Esophagus muscularis mucosa (tissue), 4 donors: ENCODE data around the gene RGS2. TPM values are rescaled to one million over a fixed set of nuclear protein-coding genes. Genes with fewer than 3 reads are reported as not detected.

Experiments
- DNase-seq: peaks from one replicate; pipeline ENCODE4 v3.0.0-alpha.2; 2017; ENCODE audit errors: extremely low spot score
- H3K27ac ChIP-seq, 4 donors: fragments of 200-600 bp; sonication (generic); replicated peaks in 1 of 4; 1 replicate in 3 of 4; 2 replicates in 1 of 4; pipeline ENCODE4 v1.5.1; 2016 to 2019; ENCODE audit warnings: mild to moderate bottlenecking in 1 of 4
- H3K27me3 ChIP-seq, 4 donors: fragments of 200-600 bp; sonication (generic); one replicate each; pipeline versions ENCODE4 v1.5.1 to v1.6.0; 2016 to 2019
- H3K36me3 ChIP-seq, 4 donors: fragments of 200-600 bp; sonication (generic); one replicate each; pipeline ENCODE4 v1.5.1; 2016 to 2019
- H3K4me1 ChIP-seq, 4 donors: fragments of 200-600 bp; sonication (generic); one replicate each; pipeline ENCODE4 v1.5.1; 2016 to 2019
- H3K4me3 ChIP-seq, 4 donors: fragments of 200-600 bp; sonication (generic); 1 replicate in 2 of 4; 2 replicates in 2 of 4; pipeline ENCODE4 v1.5.1; 2016 to 2019; ENCODE audit warnings: mild to moderate bottlenecking in 4 of 4, moderate library complexity in 1 of 4
- H3K9me3 ChIP-seq, 4 donors: fragments of 200-600 bp; sonication (generic); 1 replicate in 3 of 4; 2 replicates in 1 of 4; pipeline ENCODE4 v1.5.1; 2016 to 2019
- CTCF ChIP-seq, 3 experiments: fragments of 200-600 bp in 2 of 3; fragments of 450-650 bp in 1 of 3; sonication (generic) in 2 of 3; IDR thresholded peaks; one replicate each; pipeline ENCODE4 v1.5.1; 2017 to 2019; ENCODE audit warnings: antibody characterized with exemption in 3 of 3, mild to moderate bottlenecking in 2 of 3, moderate library complexity in 1 of 3
- EP300 ChIP-seq: sonication (generic); formaldehyde crosslinking; IDR thresholded peaks from one replicate; pipeline ENCODE4 v1.6.1; 2017; ENCODE audit warnings: antibody characterized with exemption
- POLR2A ChIP-seq: fragments of 450-650 bp; IDR thresholded peaks from one replicate; pipeline ENCODE4 v1.6.1; 2017; ENCODE audit warnings: antibody characterized with exemption, moderate library complexity, mild to moderate bottlenecking, low read depth
- POLR2AphosphoS5 ChIP-seq, 2 donors: sonication (generic); formaldehyde crosslinking; IDR thresholded peaks; one replicate each; pipeline ENCODE4 v1.6.1; 2017; ENCODE audit warnings: antibody characterized with exemption in 2 of 2
- WGBS: methylation state at CpG from one replicate; pipeline ENCODE4 v1.1.5; 2018; 5-methylcytosine and 5-hydroxymethylcytosine counted together
- intact Hi-C: fragments of 100-400 bp; cut with DNase I; formaldehyde crosslinking; loops from one replicate; pipeline ENCODE4 v1.15.1; 2023
- total RNA-seq, 4 donors: library from RNA; depleted of rRNA; stranded (reverse); fragments of >200 nt; gene quantifications; one replicate each; pipeline versions ENCODE4 v1.1.0 to v1.2.1, GENCODE V29; 2016

The RGS2 gene
- total RNA-seq, 4 donors from 2014 or later = 337 to 754 (median 525) TPM

- Histone ChIP-seq H3K27ac (peak overlapping the region; percentile 90 to 97 (median 94)), H3K9me3 (no peaks in the 10 kb centered on the region), H3K4me1 (peaks cover 5 to 18% (median 12%) of the 10 kb centered on the region in 4 donors), H3K27me3 (no peaks in the 10 kb centered on the region), H3K36me3 (peaks cover 0 to 10% (median 7%) of the 10 kb centered on the region in 4 donors), H3K4me3 (peak overlapping the region in 1 of 4 donors; percentile 72)
- no peak for DNase-seq
- intact Hi-C loops = loop anchor here (5.0 to 10.0 kb wide), 4 partner anchors 101 to 334 kb away; partner anchors contain the start of gene CDC73
- 76% methylated on average over 2 of the region's 2 CpGs for WGBS
- TF ChIP-seq POLR2AphosphoS5 (IDR thresholded peaks at IDR 0.05) (peak; percentile 21 to 80), POLR2A (no peak), CTCF (IDR thresholded peaks at IDR 0.05) (peak; percentile 54 to 68 (median 55)), EP300 (no peak)
Measured at GRCh38 chr1:192805832-192806323, 3.0 kb upstream of the RGS2 start.

- Histone ChIP-seq H3K36me3 (peaks cover 0 to 20% (median 11%) of the 10 kb centered on the region in 4 donors), H3K9me3 (no peaks in the 10 kb centered on the region), H3K27me3 (no peaks in the 10 kb centered on the region), H3K4me1 (peaks cover 5 to 18% (median 13%) of the 10 kb centered on the region in 4 donors), H3K27ac (peak overlapping the region; percentile 90 to 97 (median 94)), H3K4me3 (peak overlapping the region; percentile 62 to 86 (median 77))
- WGBS = 25% methylated on average over 9 of the region's 9 CpGs
- TF ChIP-seq POLR2A (no peak), EP300 (peak; percentile 15), CTCF (IDR thresholded peaks at IDR 0.05) (peak; percentile 31 to 44 (median 39))
- no peak for DNase-seq
- intact Hi-C loops = loop anchor here (2.0 to 10.0 kb wide), 5 partner anchors 100 to 335 kb away; partner anchors contain the start of gene CDC73
Measured at GRCh38 chr1:192807211-192808162, 1.4 kb upstream of the RGS2 start.

- peak overlapping the region; percentile 62 to 86 (median 77) for H3K4me3 ChIP-seq
- H3K9me3 ChIP-seq = no peaks in the 10 kb centered on the region
- 0% methylated on average over 8 of the region's 8 CpGs for WGBS
- H3K27me3 ChIP-seq = no peaks in the 10 kb centered on the region
- no peak for TF ChIP-seq POLR2AphosphoS5 (IDR thresholded peaks at IDR 0.05)
- no peak for TF ChIP-seq POLR2A
- no peak for TF ChIP-seq EP300
- no peak for TF ChIP-seq CTCF (IDR thresholded peaks at IDR 0.05)
- no peak for DNase-seq
- intact Hi-C loops = loop anchor here (2.0 to 10.0 kb wide), 5 partner anchors 99 to 336 kb away; partner anchors contain the start of gene CDC73
- H3K27ac ChIP-seq = peak overlapping the region; percentile 90 to 97 (median 94)
- H3K36me3 ChIP-seq = peaks cover 0 to 20% (median 11%) of the 10 kb centered on the region in 4 donors
- H3K4me1 ChIP-seq = peaks cover 5 to 20% (median 14%) of the 10 kb centered on the region in 4 donors
Measured at GRCh38 chr1:192808163-192808517, 699 bp upstream of the RGS2 start.

GRCh38 chr1:192809307-192810252 lies 741 bp downstream of the RGS2 start:
- no peaks in the 10 kb centered on the region for H3K27me3 ChIP-seq
- intact Hi-C loops = loop anchor here (2.0 to 10.0 kb wide), 6 partner anchors 65 to 337 kb away; partner anchors contain the start of gene CDC73
- H3K36me3 ChIP-seq = peaks cover 0 to 20% (median 11%) of the 10 kb centered on the region in 4 donors
- H3K4me1 ChIP-seq = peaks cover 5 to 25% (median 17%) of the 10 kb centered on the region in 4 donors
- no peak for DNase-seq
- TF ChIP-seq CTCF (IDR thresholded peaks at IDR 0.05) (no peak), EP300 (no peak), POLR2A (no peak), POLR2AphosphoS5 (IDR thresholded peaks at IDR 0.05) (no peak)
- no peaks in the 10 kb centered on the region for H3K9me3 ChIP-seq
- peak overlapping the region; percentile 90 to 97 (median 94) for H3K27ac ChIP-seq
- H3K4me3 ChIP-seq = peak overlapping the region; percentile 62 to 86 (median 77)
- WGBS = 8% methylated on average over 25 of the region's 25 CpGs
